ENCODE measurements around the gene GSDMA.
A peak's percentile ranks its signal among the peaks of the same experiment; 100 is the strongest.

GSDMA gene

GRCh38 chr17:39962642-39963220, at the start of gene GSDMA:
Gene GSDMA, plus strand, starts transcription at chr17:39963004. Its CDS starts 2,684 bp downstream, at chr17:39965688.
- no peak for DNase-seq (ENCODE audit: low read depth in 2 of 2)

GRCh38 chr17:39913989-39914388, 48.8 kb upstream of the GSDMA start:
- no peak for DNase-seq (ENCODE audit: low read depth in 2 of 2)

GRCh38 chr17:39915559-39915958, 47.2 kb upstream of the GSDMA start:
- DNase-seq (ENCODE audit: low read depth in 2 of 2), result no peak

- no peak for DNase-seq (ENCODE audit: low read depth in 2 of 2)
Observed at GRCh38 chr17:39916918-39917317, 45.9 kb upstream of the GSDMA start.

- no peak for DNase-seq (ENCODE audit: low read depth in 2 of 2)
Observed at GRCh38 chr17:39919087-39919683, 43.6 kb upstream of the GSDMA start.

GRCh38 chr17:39920218-39921210, 42.3 kb upstream of the GSDMA start:
- peak; percentile 33 to 55 for DNase-seq (ENCODE audit: low read depth in 2 of 2)

- DNase-seq (ENCODE audit: low read depth in 2 of 2), result no peak
Observed at GRCh38 chr17:39921323-39921722, 41.5 kb upstream of the GSDMA start.

- no peak for DNase-seq (ENCODE audit: low read depth in 2 of 2)
Observed at GRCh38 chr17:39922006-39922405, 40.8 kb upstream of the GSDMA start.

- no peak for DNase-seq (ENCODE audit: low read depth in 2 of 2)
Observed at GRCh38 chr17:39923230-39923629, 39.6 kb upstream of the GSDMA start.

- no peak for DNase-seq (ENCODE audit: low read depth in 2 of 2)
Observed at GRCh38 chr17:39923836-39924690, 38.7 kb upstream of the GSDMA start.

- no peak for DNase-seq (ENCODE audit: low read depth in 2 of 2)
Observed at GRCh38 chr17:39924691-39925055, 38.1 kb upstream of the GSDMA start.

- DNase-seq (ENCODE audit: low read depth in 2 of 2), result no peak
Observed at GRCh38 chr17:39925282-39926134, 37.3 kb upstream of the GSDMA start.

- DNase-seq (ENCODE audit: low read depth in 2 of 2), result no peak
Observed at GRCh38 chr17:39926135-39926587, 36.6 kb upstream of the GSDMA start.

GRCh38 chr17:39926588-39927100, 36.2 kb upstream of the GSDMA start:
- peak in 1 of 2 donors; percentile 41 for DNase-seq (ENCODE audit: low read depth in 2 of 2)

GRCh38 chr17:39927101-39927928, 35.5 kb upstream of the GSDMA start, which contains the start of the genes LRRC3C and ORMDL3:
Gene LRRC3C, plus strand, starts transcription at chr17:39927732. Its CDS starts 13,792 bp downstream, at chr17:39941524.
Gene ORMDL3, minus strand, starts transcription at chr17:39927601. Its CDS starts 3,398 bp downstream, at chr17:39924203.
- DNase-seq (ENCODE audit: low read depth in 2 of 2), result peak; percentile 83 to 87

GRCh38 chr17:39927929-39928857, 34.6 kb upstream of the GSDMA start:
- no peak for DNase-seq (ENCODE audit: low read depth in 2 of 2)

GRCh38 chr17:39928858-39929645, 33.8 kb upstream of the GSDMA start:
- DNase-seq (ENCODE audit: low read depth in 2 of 2), result no peak

All from activated CD4-positive, alpha-beta T cell treated with anti-CD3 and anti-CD28 coated beads for 24 hours (primary cell).